22Rv1 (cell line): ENCODE results near the gene CNR2.

Experiments used
- ZFX ChIP-seq: fragments of 450-650 bp; IDR thresholded peaks from 2 replicates; pipeline ENCODE4 v1.6.1; 2017; ENCODE audit warnings: antibody characterized with exemption, borderline replicate concordance
- TF ChIP-seq, protein P1 (sequence below): fragments of 450-650 bp; IDR thresholded peaks from 2 replicates; pipeline ENCODE4 v1.5.1; 2017; ENCODE audit warnings: mild to moderate bottlenecking

DNA sequence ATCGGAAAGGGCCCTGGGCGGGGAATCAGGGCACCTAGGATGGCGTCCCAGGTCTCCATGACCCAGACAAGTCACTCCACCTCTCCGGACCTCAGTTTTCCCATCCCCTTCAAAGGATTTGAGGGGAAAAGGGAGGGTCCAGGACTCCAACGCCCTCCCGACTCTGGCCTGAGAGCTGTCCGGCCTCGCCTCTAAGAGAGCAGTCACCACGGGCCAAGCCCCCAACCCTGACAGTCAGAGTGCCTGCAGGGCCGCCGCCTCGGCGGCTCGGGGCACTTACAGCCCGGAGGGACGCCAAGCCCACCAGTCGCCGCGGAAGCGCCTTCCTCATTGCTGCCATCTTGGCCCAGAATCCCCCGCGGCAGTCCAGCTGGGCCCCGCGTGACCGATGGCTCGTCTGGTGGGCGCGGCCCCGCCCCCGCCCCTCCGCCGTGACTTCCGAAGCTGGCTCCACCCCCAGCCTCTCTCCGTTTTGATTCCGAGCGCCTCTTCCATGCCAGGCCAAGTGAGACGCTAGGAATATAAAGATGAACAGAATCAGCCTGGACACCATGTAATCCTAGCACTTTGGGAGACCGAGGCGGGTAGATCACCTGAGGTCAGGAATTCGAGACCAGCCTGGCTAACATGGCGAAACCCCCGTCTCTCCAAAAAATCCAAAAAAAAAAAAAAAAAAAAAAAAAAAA, 87.9 kb downstream of the CNR2 start, which contains the start of gene HMGCL:
- TF ChIP-seq, protein P1, sequence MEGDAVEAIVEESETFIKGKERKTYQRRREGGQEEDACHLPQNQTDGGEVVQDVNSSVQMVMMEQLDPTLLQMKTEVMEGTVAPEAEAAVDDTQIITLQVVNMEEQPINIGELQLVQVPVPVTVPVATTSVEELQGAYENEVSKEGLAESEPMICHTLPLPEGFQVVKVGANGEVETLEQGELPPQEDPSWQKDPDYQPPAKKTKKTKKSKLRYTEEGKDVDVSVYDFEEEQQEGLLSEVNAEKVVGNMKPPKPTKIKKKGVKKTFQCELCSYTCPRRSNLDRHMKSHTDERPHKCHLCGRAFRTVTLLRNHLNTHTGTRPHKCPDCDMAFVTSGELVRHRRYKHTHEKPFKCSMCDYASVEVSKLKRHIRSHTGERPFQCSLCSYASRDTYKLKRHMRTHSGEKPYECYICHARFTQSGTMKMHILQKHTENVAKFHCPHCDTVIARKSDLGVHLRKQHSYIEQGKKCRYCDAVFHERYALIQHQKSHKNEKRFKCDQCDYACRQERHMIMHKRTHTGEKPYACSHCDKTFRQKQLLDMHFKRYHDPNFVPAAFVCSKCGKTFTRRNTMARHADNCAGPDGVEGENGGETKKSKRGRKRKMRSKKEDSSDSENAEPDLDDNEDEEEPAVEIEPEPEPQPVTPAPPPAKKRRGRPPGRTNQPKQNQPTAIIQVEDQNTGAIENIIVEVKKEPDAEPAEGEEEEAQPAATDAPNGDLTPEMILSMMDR: no peak
- no peak for TF ChIP-seq ZFX
